Liver (tissue), 3 donors: ENCODE results near the gene ZCCHC8.
"Not testable (repeated sequence)": the region's sequence is repeated elsewhere in the genome, so short reads cannot be mapped to it uniquely, and the experiment has no call there.

ENCODE experiments used
- REST ChIP-seq: IDR thresholded peaks from 2 replicates; pipeline ENCODE4 v1.6.1; 2016; ENCODE audit warnings: antibody characterized with exemption, mild to moderate bottlenecking
- SP1 ChIP-seq: IDR thresholded peaks from 2 replicates; pipeline ENCODE4 v1.6.1; 2018; ENCODE audit warnings: antibody characterized with exemption, mild to moderate bottlenecking
- TAF1 ChIP-seq: conservative IDR thresholded peaks from 2 replicates; pipeline ENCODE4 v1.6.1; 2016; ENCODE audit warnings: antibody characterized with exemption, mild to moderate bottlenecking
- TF ChIP-seq, protein P1 (sequence below): fragments of 150-350 bp; IDR thresholded peaks from 2 replicates; pipeline ENCODE4 v1.5.1; 2017; ENCODE audit warnings: improper control_type of control experiment, low read depth, low read length; ENCODE audit not compliant: missing input control
- donor health status: healthy.
- donor health status: healthy.

- not testable (repeated sequence) for TF ChIP-seq TAF1, SP1, REST
- TF ChIP-seq, protein P1, sequence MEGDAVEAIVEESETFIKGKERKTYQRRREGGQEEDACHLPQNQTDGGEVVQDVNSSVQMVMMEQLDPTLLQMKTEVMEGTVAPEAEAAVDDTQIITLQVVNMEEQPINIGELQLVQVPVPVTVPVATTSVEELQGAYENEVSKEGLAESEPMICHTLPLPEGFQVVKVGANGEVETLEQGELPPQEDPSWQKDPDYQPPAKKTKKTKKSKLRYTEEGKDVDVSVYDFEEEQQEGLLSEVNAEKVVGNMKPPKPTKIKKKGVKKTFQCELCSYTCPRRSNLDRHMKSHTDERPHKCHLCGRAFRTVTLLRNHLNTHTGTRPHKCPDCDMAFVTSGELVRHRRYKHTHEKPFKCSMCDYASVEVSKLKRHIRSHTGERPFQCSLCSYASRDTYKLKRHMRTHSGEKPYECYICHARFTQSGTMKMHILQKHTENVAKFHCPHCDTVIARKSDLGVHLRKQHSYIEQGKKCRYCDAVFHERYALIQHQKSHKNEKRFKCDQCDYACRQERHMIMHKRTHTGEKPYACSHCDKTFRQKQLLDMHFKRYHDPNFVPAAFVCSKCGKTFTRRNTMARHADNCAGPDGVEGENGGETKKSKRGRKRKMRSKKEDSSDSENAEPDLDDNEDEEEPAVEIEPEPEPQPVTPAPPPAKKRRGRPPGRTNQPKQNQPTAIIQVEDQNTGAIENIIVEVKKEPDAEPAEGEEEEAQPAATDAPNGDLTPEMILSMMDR = not testable (repeated sequence)
Observed at GRCh38 chr12:122486360-122486759, 14.4 kb downstream of the ZCCHC8 start.
